GM12892 (cell line): Measurements from ENCODE around the gene LIG1.

Experiments
- POLR2A ChIP-seq: IDR thresholded peaks from 2 replicates; pipeline ENCODE4 v1.6.1; 2011; ENCODE audit warnings: low read depth, low read length, control low read depth
- POLR2AphosphoS5 ChIP-seq: IDR thresholded peaks from 2 replicates; pipeline ENCODE4 v1.6.1; 2011; ENCODE audit warnings: low read depth, low read length, control low read depth
- TAF1 ChIP-seq: IDR thresholded peaks from 2 replicates; pipeline ENCODE4 v1.6.1; 2011; ENCODE audit warnings: low read depth, mild to moderate bottlenecking, control low read depth, low read length, borderline replicate concordance

GRCh38 chr19:48069435-48069834, 100.7 kb downstream of the LIG1 start:
- TF ChIP-seq POLR2A (no peak), POLR2AphosphoS5 (no peak), TAF1 (no peak)
